D721Med (cell line): Measurements from ENCODE around the gene AHNAK2.
"Not testable (repeated sequence)": the region's sequence is repeated elsewhere in the genome, so short reads cannot be mapped to it uniquely, and the experiment has no call there.

Experiments
- DNase-seq: peaks from one replicate; pipeline ENCODE4 v3.0.0; 2011; ENCODE audit warnings: low spot score; ENCODE audit not compliant: insufficient read length
- FAIRE-seq: peaks from 2 replicates; lab custom pipeline; 2011; peaks lifted over from hg19 to GRCh38; lab: Jason Lieb, UNC
- CTCF ChIP-seq: IDR thresholded peaks from 2 replicates; pipeline ENCODE4 v1.5.1; 2012; ENCODE audit warnings: mild to moderate bottlenecking, control low read depth; ENCODE audit not compliant: insufficient read depth; ENCODE audit errors: missing control alignments

AHNAK2 gene

GRCh38 chr14:104948736-104949031 is 29.5 kb downstream of the AHNAK2 start:
- no peak for FAIRE-seq
- TF ChIP-seq CTCF: no peak
- no peak for DNase-seq

GRCh38 chr14:104947881-104948735 is 30.1 kb downstream of the AHNAK2 start:
- FAIRE-seq, DNase-seq: not testable (repeated sequence)

GRCh38 chr14:104947201-104947600 is 31.0 kb downstream of the AHNAK2 start:
- not testable (repeated sequence) for FAIRE-seq

GRCh38 chr14:104945986-104946965 is 31.9 kb downstream of the AHNAK2 start:
- FAIRE-seq, DNase-seq: not testable (repeated sequence)

More at GRCh38 chr14:104947201-104947600, 31.0 kb downstream of the AHNAK2 start:
- DNase-seq: not testable (repeated sequence)

GRCh38 chr14:104945266-104945665 is 32.9 kb downstream of the AHNAK2 start:
- FAIRE-seq, DNase-seq: not testable (repeated sequence)

GRCh38 chr14:104944436-104945205 is 33.6 kb downstream of the AHNAK2 start:
- DNase-seq, FAIRE-seq: not testable (repeated sequence)

GRCh38 chr14:104944016-104944308 is 34.2 kb downstream of the AHNAK2 start:
- FAIRE-seq, DNase-seq: not testable (repeated sequence)

- FAIRE-seq, DNase-seq: not testable (repeated sequence)
Observed at GRCh38 chr14:104943216-104944015, 34.8 kb downstream of the AHNAK2 start.

GRCh38 chr14:104942586-104942985 is 35.6 kb downstream of the AHNAK2 start:
- no peak for DNase-seq
- no peak for TF ChIP-seq CTCF
- no peak for FAIRE-seq

GRCh38 chr14:104941508-104942365 is 36.4 kb downstream of the AHNAK2 start:
- DNase-seq: no peak
- TF ChIP-seq CTCF: no peak
- no peak for FAIRE-seq
